ENCODE measurements around the gene C4orf51. TPM values are rescaled to one million over a fixed set of nuclear protein-coding genes. Genes with fewer than 3 reads are reported as not detected.

Gene C4orf51
- total and polyA plus RNA-seq, 2 donors (not counting 1 experiment from before 2014, with no cell fraction given), result not detected

DNA sequence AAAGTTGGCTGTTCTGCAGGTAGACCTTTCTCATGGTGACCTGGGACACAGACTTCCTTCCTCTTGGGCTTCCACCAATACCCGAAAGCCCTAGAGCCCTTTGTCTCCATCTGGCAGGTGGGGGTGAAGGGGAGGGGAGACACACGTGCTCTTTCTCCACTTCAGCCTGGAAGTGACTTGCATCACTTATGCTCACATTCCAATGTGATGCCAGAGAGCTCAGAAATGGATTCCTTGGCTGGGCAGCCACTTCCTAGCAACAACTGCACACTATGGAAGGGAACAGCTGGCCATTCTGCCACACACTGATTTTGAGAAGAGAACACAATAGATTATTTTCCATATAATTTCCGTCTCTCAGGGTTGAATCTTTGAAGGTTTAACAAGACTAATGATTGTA lies 36.3 kb downstream of the C4orf51 start:
- no peaks in the 10 kb centered on the region for H3K27me3 ChIP-seq (ENCODE audit: control insufficient read depth, insufficient read depth, low read length)
- H3K79me2 ChIP-seq (ENCODE audit: control insufficient read depth, insufficient read depth, low read length), result no peaks in the 10 kb centered on the region
- no peak overlapping the region for H3K4me2 ChIP-seq (ENCODE audit: extremely low read depth, insufficient read depth, low read length)
- TF ChIP-seq, protein P1, sequence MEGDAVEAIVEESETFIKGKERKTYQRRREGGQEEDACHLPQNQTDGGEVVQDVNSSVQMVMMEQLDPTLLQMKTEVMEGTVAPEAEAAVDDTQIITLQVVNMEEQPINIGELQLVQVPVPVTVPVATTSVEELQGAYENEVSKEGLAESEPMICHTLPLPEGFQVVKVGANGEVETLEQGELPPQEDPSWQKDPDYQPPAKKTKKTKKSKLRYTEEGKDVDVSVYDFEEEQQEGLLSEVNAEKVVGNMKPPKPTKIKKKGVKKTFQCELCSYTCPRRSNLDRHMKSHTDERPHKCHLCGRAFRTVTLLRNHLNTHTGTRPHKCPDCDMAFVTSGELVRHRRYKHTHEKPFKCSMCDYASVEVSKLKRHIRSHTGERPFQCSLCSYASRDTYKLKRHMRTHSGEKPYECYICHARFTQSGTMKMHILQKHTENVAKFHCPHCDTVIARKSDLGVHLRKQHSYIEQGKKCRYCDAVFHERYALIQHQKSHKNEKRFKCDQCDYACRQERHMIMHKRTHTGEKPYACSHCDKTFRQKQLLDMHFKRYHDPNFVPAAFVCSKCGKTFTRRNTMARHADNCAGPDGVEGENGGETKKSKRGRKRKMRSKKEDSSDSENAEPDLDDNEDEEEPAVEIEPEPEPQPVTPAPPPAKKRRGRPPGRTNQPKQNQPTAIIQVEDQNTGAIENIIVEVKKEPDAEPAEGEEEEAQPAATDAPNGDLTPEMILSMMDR (conservative IDR thresholded peaks at IDR 0.05 in 1 of 2, IDR thresholded peaks at IDR 0.05 in 1 of 2; ENCODE audit: low read depth in 1 of 2, low read length in 2 of 2), result no peak
- no peak for TF ChIP-seq EZH2 (IDR thresholded peaks at IDR 0.05; ENCODE audit: low read length, missing control alignments)
- H3K9ac ChIP-seq (ENCODE audit: insufficient read depth, low read length), result no peak overlapping the region
- no peak overlapping the region for H3K27ac ChIP-seq (ENCODE audit: insufficient read depth, low read length)
- no peak overlapping the region for H2AFZ ChIP-seq (ENCODE audit: low read length)
- H3K9me3 ChIP-seq (ENCODE audit: control insufficient read depth, insufficient read depth, low read depth, low read length), result no peaks in the 10 kb centered on the region
- peak; percentile 20 to 30 for DNase-seq (ENCODE audit: low read depth in 2 of 2)
- H4K20me1 ChIP-seq (ENCODE audit: control insufficient read depth, extremely low read depth, insufficient read depth, low read length), result no peaks in the 10 kb centered on the region
- no peaks in the 10 kb centered on the region for H3K36me3 ChIP-seq (ENCODE audit: control insufficient read depth, insufficient read depth, low read length)
- no peak overlapping the region for H3K4me3 ChIP-seq (replicated peaks in 1 of 4; ENCODE audit: control extremely low read depth in 1 of 4, insufficient read depth in 1 of 4, low read depth in 3 of 4, low read length in 4 of 4)
- no peaks in the 10 kb centered on the region for H3K4me1 ChIP-seq (ENCODE audit: control insufficient read depth, extremely low read depth, insufficient read depth, low read length)

DNA sequence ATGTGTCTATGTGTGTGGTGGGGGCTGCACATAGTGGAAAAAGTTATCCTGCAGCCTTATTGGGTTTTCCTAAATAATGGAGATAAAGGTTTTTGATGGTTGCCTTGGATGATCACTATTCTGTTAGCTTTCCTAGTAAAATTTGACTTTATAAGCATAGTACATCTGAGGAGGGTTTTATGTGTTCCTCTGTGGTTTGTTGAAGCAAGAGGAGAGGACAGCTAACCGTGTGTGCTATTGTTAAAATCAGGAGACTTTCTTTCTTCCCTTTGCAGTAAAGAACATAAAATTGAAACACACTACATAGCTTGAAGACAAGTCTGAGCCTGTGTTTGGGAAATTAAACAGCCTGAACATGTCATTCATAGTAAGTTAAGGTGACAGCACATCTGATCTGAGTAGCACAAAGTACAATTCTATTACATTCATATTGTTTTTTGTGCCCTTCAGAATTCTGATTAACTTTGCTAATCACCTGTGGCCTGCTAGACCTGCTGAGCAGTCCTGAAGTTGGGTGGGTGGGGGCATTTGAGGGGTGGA lies 36.8 kb downstream of the C4orf51 start:
- H3K36me3 ChIP-seq (ENCODE audit: control insufficient read depth, insufficient read depth, low read length), result no peaks in the 10 kb centered on the region
- no peaks in the 10 kb centered on the region for H4K20me1 ChIP-seq (ENCODE audit: control insufficient read depth, extremely low read depth, insufficient read depth, low read length)
- H3K27me3 ChIP-seq (ENCODE audit: control insufficient read depth, insufficient read depth, low read length), result no peaks in the 10 kb centered on the region
- no peak overlapping the region for H2AFZ ChIP-seq (ENCODE audit: low read length)
- no peaks in the 10 kb centered on the region for H3K4me1 ChIP-seq (ENCODE audit: control insufficient read depth, extremely low read depth, insufficient read depth, low read length)
- no peaks in the 10 kb centered on the region for H3K79me2 ChIP-seq (ENCODE audit: control insufficient read depth, insufficient read depth, low read length)
- H3K27ac ChIP-seq (ENCODE audit: insufficient read depth, low read length), result no peak overlapping the region
- H3K9me3 ChIP-seq (ENCODE audit: control insufficient read depth, insufficient read depth, low read depth, low read length), result no peaks in the 10 kb centered on the region
- DNase-seq (ENCODE audit: low read depth in 2 of 2), result no peak
- H3K4me3 ChIP-seq (replicated peaks in 1 of 4; ENCODE audit: control extremely low read depth in 1 of 4, insufficient read depth in 1 of 4, low read depth in 3 of 4, low read length in 4 of 4), result no peak overlapping the region
- H3K9ac ChIP-seq (ENCODE audit: insufficient read depth, low read length), result no peak overlapping the region
- TF ChIP-seq EZH2 (IDR thresholded peaks at IDR 0.05; ENCODE audit: low read length, missing control alignments), result no peak
- TF ChIP-seq, protein P1 (conservative IDR thresholded peaks at IDR 0.05 in 1 of 2, IDR thresholded peaks at IDR 0.05 in 1 of 2; ENCODE audit: low read depth in 1 of 2, low read length in 2 of 2), result no peak
- H3K4me2 ChIP-seq (ENCODE audit: extremely low read depth, insufficient read depth, low read length), result no peak overlapping the region

DNA sequence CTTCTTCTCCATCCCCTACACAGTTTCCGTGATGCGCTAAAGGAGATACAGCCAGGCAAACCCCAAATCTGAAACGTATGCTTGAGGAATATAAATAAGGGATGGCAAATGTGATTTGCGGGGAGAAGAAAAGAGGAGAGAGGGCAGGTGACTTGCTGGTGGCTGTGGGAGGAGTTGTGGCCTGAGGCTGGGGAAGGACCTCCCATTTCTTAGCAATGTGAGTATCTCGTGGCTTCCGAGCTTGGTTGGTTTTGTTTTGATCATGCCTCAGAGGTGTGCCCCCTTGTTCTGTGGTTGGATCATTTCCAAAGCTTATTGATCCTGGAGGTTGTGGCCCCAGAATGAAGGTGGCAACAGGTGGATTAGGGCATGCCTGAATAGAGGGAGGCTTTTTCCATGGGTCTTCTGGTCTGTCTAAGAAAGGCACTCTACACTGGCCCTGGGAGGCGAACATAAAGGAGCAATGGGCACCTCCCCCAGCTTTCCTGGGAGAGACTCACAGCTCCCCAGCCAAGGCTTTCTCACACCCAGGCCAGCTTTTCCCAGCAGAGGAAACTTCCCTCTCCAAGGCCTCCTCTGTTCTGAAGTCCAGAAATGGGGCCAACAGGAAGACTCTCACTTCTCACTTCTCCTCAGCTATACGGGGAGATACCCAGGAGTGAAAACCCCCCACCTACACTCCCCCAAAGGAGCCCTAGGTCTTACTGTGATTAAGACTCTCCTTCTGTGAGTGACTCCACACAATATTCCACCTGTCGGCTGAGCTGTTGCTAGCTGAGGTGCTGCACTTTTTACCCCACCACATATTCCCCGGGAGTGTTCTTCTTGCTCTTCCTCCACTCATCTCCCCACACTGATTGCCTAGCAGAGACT lies 40.0 kb downstream of the C4orf51 start:
- Histone ChIP-seq H4K20me1 (ENCODE audit: control insufficient read depth, extremely low read depth, insufficient read depth, low read length) (no peaks in the 10 kb centered on the region), H3K36me3 (ENCODE audit: control insufficient read depth, insufficient read depth, low read length) (no peaks in the 10 kb centered on the region), H3K4me3 (replicated peaks in 1 of 4; ENCODE audit: control extremely low read depth in 1 of 4, insufficient read depth in 1 of 4, low read depth in 3 of 4, low read length in 4 of 4) (no peak overlapping the region), H3K27me3 (ENCODE audit: control insufficient read depth, insufficient read depth, low read length) (no peaks in the 10 kb centered on the region), H2AFZ (ENCODE audit: low read length) (no peak overlapping the region), H3K4me1 (ENCODE audit: control insufficient read depth, extremely low read depth, insufficient read depth, low read length) (no peaks in the 10 kb centered on the region), H3K9me3 (ENCODE audit: control insufficient read depth, insufficient read depth, low read depth, low read length) (no peaks in the 10 kb centered on the region), H3K9ac (ENCODE audit: insufficient read depth, low read length) (no peak overlapping the region), H3K79me2 (ENCODE audit: control insufficient read depth, insufficient read depth, low read length) (no peaks in the 10 kb centered on the region), H3K4me2 (ENCODE audit: extremely low read depth, insufficient read depth, low read length) (no peak overlapping the region), H3K27ac (ENCODE audit: insufficient read depth, low read length) (no peak overlapping the region)
- TF ChIP-seq, protein P1 (conservative IDR thresholded peaks at IDR 0.05 in 1 of 2, IDR thresholded peaks at IDR 0.05 in 1 of 2; ENCODE audit: low read depth in 1 of 2, low read length in 2 of 2), result no peak
- TF ChIP-seq EZH2 (IDR thresholded peaks at IDR 0.05; ENCODE audit: low read length, missing control alignments), result no peak
- no peak for DNase-seq (ENCODE audit: low read depth in 2 of 2)

All from fibroblast of lung (primary cell).